Stimulated activated naive CD4-positive, alpha-beta T cell treated with Interleukin-2 at 50 U/mL for 16 hours (primary cell): Measurements from ENCODE around the gene NUP214.
"Not testable (repeated sequence)": the region's sequence is repeated elsewhere in the genome, so short reads cannot be mapped to it uniquely, and the experiment has no call there.

ENCODE experiments used
- DNase-seq: peaks from one replicate; lab custom pipeline; 2025; lab: John Stamatoyannopoulos, UW

NUP214 gene

DNA sequence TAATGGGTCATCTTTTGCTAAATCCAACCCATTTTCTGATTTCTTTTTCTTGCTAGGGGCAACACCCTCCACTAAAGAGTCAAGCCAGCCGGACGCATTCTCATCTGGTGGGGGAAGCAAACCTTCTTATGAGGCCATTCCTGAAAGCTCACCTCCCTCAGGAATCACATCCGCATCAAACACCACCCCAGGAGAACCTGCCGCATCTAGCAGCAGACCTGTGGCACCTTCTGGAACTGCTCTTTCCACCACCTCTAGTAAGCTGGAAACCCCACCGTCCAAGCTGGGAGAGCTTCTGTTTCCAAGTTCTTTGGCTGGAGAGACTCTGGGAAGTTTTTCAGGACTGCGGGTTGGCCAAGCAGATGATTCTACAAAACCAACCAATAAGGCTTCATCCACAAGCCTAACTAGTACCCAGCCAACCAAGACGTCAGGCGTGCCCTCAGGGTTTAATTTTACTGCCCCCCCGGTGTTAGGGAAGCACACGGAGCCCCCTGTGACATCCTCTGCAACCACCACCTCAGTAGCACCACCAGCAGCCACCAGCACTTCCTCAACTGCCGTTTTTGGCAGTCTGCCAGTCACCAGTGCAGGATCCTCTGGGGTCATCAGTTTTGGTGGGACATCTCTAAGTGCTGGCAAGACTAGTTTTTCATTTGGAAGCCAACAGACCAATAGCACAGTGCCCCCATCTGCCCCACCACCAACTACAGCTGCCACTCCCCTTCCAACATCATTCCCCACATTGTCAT lies 72.0 kb downstream of the NUP214 start:
- no peak for DNase-seq

DNA sequence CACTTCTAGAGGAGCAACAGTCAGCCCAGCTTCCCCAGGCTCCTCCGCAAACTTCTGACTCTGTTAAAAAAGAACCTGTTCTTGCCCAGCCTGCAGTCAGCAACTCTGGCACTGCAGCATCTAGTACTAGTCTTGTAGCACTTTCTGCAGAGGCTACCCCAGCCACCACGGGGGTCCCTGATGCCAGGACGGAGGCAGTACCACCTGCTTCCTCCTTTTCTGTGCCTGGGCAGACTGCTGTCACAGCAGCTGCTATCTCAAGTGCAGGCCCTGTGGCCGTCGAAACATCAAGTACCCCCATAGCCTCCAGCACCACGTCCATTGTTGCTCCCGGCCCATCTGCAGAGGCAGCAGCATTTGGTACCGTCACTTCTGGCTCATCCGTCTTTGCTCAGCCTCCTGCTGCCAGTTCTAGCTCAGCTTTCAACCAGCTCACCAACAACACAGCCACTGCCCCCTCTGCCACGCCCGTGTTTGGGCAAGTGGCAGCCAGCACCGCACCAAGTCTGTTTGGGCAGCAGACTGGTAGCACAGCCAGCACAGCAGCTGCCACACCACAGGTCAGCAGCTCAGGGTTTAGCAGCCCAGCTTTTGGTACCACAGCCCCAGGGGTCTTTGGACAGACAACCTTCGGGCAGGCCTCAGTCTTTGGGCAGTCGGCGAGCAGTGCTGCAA lies 72.8 kb downstream of the NUP214 start:
- DNase-seq = no peak

DNA sequence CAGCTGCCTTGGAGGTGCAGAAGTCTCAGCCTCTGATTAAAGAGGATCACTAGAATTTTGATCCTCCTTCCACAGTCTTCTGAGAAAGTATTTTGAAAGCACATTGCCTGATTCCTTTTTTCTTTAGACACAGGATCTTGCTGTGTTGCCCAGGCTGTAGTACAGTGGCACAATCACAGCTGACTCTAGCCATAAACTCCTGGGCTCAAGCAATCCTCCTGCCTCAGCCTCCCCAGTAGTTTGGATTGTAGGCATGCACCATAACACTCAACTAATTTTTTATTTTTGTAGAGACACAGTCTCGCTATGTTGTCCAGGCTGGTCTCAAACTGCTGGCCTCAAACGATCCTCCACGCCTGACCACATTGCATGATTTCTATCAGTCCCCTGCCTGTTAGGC lies 76.5 kb downstream of the NUP214 start:
- no peak for DNase-seq

DNA sequence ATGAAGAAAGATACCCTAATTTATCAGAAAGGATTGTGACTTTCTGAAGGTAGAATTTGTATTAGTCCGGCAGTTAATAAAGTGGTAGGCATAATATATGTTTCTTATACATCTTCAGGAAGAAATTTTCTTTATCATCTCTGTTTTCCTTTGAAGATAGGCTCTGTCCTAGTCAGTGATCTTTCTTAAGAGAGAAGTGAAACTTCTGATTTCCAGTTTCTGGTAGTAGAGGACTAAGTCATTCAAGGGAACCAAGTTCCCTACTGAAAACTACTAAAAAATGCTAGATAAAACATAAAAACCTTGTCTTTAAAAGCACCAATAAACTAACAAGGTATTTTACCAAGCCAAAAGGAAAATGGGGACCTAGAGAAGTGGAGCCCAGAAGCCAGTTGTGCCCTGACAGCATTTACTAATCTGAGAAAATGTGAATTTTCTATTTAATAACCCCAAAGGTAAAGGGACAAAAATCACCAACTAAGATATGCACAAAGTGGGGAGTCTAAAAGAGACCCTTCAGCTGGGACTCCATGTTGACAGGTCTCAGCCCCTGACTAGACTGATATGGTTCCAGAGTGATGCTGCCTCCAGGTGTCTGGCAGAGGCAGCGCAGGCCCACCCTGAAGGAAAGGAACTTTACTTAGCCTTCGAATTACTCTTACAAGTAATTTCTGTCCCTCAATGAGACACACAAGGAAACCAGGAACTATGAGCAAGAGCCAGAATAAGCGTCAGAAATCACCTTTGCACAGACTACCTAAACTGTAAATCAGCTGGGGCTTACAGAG lies 78.2 kb downstream of the NUP214 start:
- DNase-seq = no peak

DNA sequence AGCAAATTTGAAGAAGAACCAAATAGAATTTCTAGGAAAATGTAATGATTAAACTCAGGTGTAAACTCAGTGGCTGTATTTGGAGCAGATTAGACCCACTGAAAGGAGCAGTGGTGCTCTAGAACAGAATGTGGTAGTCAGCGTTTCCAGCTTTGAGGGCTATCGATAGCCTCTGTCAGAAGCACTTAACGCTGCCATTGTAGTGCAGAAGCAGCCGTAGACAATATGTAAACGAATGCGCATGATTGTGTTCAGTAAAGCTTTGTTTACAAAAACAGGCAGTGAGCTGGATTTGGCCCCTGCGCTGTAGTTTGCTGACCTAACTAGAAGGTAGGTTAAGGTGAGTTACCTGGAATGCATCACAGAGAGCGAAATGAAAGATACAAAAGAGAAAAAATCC lies 78.9 kb downstream of the NUP214 start:
- DNase-seq = no peak

DNA sequence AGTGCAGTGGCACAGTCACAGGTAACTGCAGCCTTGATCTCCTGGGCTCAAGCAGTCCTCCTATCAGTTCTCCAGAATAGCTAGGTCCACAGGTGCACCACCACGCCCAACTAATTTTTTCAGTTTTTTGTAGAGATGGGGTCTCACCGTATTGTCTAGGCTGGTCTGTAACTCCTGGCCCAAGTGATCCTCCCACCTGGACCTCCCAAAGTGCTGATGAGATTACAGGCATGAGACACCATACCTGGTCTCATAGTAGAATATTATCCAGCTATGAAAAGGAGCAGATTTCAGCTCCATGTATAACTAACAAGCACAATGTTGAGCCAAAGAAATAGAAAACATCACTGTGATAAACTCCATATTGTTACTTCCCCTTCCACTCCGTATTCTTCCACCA lies 81.1 kb downstream of the NUP214 start:
- no peak for DNase-seq

DNA sequence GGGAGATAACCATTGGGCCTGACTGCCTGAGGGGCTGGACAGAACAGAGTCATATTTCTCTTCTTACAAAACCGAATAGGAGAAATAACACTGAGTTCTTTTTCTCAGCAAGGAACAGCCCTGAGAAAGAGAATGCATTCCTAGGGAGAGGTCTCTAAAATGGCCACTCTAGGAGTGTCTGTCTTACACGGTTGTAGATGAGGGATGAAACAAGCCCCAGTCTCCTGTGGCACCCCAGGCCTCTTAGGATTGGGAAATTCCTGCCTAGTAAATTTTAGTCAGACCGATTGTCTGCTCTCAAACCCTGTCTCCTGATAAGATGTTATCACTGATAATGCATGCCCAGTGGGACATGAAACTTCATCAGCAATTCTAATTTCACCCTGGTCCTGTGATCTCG lies 86.5 kb downstream of the NUP214 start:
- DNase-seq = not testable (repeated sequence)

DNA sequence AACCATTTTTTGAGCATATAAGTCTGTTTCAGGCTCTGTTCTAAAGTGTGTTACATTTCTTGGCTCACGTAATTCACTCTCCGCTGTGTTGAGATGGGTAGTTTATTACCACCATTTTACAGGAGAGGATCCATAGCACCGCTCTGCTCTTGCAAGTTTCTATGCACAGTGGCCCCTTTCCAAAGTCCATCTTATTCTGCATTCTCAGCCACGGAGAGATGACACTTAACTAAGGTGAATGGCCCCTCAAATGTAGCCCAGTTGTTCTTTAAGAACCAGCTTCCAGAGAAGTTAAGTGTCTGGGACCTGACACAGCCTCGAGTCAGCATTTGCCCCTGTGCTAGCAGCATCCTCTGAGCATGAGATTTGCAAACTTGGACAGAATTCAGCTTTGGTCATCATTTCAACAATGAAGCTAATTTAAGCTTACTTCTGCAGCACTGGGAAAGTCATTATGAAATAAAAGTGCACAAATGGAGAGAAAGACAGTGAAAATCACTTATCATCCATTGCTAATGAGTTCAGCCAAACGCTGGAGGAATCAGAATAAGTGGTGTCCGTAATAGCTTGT lies 89.0 kb downstream of the NUP214 start:
- DNase-seq = no peak

DNA sequence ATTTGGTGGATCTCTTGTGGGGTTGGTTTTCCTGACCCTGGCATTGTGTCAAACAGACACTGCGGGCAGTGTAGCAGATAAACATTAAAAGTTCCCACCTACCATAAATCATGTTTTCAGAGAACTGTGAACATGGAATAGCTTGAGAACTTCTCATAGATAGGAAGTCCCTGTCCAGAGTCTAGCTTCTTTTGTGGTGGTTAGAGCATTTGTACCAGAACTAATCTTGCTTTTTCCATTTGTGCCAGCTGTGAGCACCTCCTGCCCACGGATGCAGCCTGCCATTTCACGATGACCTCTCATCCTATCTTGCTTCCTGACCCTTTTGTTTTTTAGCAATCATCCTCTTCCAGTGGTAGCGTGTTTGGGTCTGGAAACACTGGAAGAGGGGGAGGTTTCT lies 89.5 kb downstream of the NUP214 start:
- no peak for DNase-seq

DNA sequence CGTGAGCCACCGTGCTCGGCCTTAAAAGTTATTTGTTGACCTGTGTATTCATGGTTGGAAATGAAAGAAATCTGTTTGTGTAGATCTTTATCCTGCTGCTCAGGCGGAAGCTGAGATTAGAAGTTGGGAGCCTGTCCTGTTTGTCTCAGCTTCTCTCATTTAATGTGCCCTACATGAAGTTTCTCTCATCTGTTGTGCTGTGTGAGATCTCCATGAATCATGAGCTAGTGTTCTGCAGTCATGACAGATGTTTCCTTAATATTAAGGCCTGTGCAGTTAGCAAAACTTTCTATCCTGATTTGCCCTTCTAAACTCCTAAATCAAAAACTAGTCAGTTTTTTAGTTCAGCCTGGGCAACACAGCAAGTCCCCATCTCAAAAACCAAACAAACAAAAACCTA lies 91.4 kb downstream of the NUP214 start:
- DNase-seq = no peak

DNA sequence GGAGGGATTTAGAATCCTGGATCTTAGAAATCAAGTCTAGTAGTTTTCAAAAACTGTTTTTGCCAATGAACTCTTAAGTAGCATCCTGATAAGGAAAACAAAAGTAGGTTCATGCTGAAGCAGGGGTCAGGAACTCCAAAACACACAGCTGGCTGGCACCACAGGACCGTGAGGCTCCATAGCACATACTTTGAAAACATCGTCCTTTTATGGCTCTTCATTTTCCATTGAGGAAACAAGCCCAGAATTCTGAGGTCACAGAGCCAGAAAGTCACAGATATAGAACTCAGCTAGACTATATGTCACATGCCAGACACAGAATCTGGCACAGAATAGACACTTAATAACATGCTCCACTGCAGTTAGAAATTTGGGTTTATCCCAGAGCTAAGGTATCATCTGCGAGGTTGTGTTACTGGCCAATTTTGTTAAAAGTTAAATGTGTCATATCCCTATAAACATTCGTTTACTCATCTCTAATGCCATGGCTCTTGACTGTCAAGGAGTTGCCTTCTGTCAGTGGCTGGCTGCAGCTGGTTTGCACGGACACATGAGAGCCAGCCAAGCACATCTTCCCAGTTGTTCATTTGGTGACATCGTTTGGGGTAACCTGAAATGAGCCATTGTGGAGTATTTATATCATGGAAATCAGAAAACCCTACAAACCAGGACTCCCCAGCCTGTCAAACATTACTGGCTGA lies 92.1 kb downstream of the NUP214 start:
- no peak for DNase-seq

DNA sequence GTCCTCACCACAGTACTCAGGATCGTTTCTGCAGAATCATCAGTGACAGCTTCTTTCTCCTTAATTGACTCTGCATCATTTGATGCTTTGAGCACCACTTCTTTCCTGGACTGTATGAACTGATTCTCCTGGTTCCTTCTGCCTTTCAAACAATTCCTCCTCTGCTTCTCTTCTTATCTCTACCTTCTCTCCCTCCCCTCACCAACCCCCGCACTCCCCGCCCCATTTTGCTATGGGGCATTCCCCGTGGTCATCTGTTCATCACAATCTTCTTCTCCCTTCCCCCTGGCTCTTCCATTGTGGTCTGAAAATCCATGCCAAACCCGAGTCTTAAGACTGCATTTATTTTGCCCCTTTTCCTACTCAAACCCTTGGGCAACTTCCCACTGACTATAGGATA lies 93.0 kb downstream of the NUP214 start:
- no peak for DNase-seq

DNA sequence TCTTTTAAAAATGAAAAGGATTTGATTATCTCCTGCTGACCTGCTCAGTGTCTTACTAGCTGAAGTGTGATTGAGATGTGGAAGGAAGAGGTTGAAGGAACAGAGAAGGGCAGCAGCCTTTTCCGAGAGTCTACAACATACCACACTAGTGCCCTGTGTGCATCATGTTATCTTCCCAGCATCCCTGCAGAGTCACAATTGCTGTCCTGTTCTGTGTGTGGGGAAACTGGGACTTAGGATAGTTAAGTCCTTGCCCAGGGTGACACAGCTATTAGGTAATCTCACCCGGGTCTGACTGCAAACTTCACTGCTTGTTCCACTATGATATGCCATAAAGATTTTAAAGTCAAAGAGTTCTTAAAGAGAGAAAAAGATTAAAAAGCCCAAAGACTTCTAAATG lies 95.1 kb downstream of the NUP214 start:
- no peak for DNase-seq

DNA sequence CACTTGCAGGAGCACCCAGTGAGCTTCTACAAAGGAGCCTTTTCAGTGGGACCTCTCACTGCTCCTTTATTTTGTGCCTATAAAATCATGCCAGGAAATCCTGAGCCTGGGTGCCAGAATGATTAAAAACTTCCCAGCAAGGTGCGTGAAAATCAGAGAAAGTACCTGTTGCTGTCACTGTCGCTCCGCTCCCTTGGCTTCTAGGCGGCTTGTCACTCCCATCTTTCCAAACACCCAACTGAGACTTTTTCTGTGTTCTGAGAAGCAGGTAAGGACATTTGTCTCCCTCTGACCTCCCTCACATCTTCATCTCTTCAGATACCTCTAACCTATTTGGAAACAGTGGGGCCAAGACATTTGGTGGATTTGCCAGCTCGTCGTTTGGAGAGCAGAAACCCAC lies 97.1 kb downstream of the NUP214 start:
- DNase-seq = no peak

DNA sequence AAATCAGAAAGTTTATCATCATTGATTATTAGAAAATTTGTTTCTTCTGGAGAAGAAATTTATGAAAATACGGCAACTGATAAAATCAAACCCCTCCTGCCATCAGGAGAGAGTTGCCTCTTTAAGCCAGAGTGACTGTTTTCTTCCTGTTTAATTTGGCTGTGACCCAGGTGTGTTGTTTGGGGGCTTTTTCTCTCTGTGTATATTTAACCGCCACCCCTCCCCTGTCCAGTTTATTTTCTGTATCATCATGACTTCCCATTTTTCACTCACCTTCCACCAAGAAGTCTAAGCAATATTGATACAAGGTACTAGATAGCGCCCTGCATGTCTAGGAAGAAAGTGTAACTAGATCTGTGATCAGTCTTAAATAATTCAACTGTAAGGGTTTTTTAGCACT lies 100.8 kb downstream of the NUP214 start:
- no peak for DNase-seq

DNA sequence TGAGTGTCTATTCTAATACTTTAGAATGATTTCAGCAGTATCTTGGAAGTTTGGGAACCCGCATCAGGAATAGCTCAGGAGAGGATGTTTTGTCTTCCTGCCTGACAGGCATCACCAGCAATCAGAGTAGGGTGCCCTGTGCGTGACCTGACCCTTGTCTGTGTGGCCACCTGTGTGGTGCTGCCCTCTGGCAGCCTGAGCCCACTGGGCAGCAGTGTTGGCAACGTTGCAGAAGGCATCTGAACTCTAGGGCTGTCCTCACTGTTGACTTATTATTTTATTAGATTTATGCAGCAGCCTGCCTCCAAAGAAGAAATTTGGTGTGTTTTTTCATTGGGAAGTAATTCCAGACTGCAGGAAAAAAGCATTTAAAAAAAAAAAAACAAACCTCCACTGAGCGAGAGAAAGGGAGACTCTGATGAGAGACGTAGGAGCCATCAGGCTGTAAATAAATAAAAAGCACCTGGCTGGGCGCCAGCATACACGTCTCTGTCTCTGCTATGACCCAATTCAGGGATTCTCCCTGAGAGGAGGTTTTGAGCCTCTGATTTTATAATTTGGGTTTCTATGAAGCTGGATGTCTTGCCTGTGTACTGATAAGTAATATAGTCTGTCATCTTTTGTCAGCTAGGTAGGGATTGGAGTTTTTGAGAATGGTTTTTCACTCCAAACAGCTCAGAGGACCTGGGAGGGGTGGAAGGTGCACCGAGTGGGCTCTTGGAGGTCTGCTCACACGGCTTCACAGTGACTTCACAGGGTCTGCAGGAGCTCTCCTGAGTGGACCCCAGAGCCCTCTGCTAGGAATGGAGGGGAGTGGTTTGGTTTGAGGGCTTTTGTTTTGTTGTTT lies 101.9 kb downstream of the NUP214 start:
- no peak for DNase-seq

DNA sequence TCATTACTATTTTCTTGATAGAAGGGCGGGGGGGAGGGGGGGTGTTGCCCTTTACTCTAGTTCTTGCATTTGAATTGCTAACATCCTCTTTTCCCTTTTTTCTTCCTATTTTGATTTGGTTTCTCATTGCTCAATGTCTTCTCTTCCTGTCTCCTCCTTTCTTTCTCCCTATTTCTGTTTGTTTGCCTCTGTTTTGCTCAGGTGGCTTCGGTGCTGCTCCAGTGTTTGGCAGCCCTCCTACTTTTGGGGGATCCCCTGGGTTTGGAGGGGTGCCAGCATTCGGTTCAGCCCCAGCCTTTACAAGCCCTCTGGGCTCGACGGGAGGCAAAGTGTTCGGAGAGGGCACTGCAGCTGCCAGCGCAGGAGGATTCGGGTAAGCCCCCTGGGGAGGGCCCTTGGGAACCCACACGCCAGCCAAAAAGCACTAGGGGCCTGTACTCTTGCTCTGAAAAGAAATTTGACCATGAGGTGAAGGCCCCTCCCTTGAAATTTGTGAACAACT lies 102.6 kb downstream of the NUP214 start:
- DNase-seq = no peak

DNA sequence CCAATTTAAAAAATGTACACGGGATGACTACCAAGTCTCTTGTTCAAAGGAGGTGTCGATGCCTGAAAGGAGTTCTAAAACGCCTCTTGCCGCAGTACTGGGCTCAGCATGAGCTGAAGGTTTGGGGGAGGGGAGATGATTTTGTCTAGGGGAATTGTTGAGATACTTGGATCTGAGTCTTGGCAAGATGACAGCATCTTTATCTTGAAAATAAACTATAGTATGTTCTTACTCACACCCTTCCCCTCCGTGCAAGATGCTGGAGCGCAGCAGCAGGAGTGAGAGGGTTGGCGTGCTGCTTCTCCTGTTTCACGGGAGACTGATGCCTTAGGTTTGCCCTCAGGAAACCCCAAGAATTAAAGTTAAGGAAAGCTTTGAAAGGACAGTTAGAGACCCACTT lies 103.6 kb downstream of the NUP214 start:
- DNase-seq = no peak

DNA sequence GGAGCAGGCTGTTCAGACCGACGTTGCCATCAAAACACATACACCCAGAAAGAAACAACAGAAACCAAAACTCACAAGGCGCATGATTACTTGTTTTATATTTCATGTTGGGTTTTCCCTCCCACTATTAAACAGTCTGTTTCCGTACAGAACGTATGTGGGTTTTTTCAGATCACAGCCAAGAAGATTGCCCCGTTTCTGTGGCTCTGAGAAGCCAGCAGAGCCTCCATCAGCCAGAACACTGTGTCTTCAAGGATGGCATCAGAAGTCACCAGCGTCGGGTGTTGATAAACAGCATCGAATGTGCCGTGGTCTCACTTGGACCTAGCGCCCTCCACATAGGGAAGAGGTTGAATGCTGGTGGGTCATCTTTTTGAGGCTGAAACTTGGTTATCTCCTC lies 108.2 kb downstream of the NUP214 start:
- peak; percentile 28 for DNase-seq

DNA sequence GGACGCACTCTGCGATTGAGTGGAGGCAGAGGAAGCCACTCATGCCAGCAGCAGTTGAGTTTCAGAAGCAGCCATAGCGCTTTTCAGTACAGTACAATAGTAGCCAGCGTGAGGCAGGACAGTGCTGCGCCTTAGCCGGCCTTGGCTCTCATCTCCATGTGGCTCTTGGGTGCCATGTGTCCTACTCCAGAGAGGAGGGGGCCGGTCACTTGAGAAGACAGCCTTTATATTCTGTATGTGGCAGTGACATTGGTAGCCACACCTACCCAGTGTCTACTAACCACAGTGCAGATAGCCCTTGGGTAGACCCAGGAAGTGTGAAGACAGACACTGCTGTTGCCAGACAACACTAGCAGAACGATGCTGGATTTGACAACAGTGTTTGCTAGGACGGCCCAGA lies 108.6 kb downstream of the NUP214 start:
- DNase-seq = no peak
